ENCODE results near the gene SLC41A2. TPM values are rescaled to one million over a fixed set of nuclear protein-coding genes. Genes with fewer than 3 reads are reported as not detected.
"Not testable (repeated sequence)": the region's sequence is repeated elsewhere in the genome, so short reads cannot be mapped to it uniquely, and the experiment has no call there.

SLC41A2 gene
- total RNA-seq, 6 experiments from 2014 or later, result 64.1 to 115 (median 99.2) TPM

- H3K27ac ChIP-seq, result peak overlapping the region; percentile 19 to 61 (median 34)
- H3K4me1 ChIP-seq, result peaks cover 0 to 59% (median 3%) of the 10 kb centered on the region in 4 donors
- DNase-seq (no peak), ATAC-seq (peak in 1 of 4 donors; percentile 11)
- no peaks in the 10 kb centered on the region for H3K9me3 ChIP-seq
- intact Hi-C loops (cut with DNase I), result no loop called here
- H3K36me3 ChIP-seq, result no peaks in the 10 kb centered on the region
- 69% methylated on average over 3 of the region's 3 CpGs for WGBS (ENCODE audit: insufficient coverage, low coverage, low lambda C conversion rate, missing lambda C conversion rate)
- TF ChIP-seq POLR2A (IDR thresholded peaks at IDR 0.05), result no peak
- TF ChIP-seq CTCF (IDR thresholded peaks at IDR 0.05), result no peak
- H3K4me3 ChIP-seq, result no peak overlapping the region
- no peaks in the 10 kb centered on the region for H3K27me3 ChIP-seq
Measured at GRCh38 chr12:104952816-104953215, 5.3 kb downstream of the SLC41A2 start.

GRCh38 chr12:104951759-104952509, 6.2 kb downstream of the SLC41A2 start:
- no peak overlapping the region for H3K4me3 ChIP-seq
- H3K36me3 ChIP-seq, result no peaks in the 10 kb centered on the region
- ATAC-seq (peak; percentile 47 to 69 (median 56)), DNase-seq (no peak)
- TF ChIP-seq POLR2A (IDR thresholded peaks at IDR 0.05) (no peak), CTCF (IDR thresholded peaks at IDR 0.05) (no peak)
- peak overlapping the region; percentile 19 to 61 (median 34) for H3K27ac ChIP-seq
- peaks cover 0 to 58% (median 3%) of the 10 kb centered on the region in 4 donors for H3K4me1 ChIP-seq
- intact Hi-C loops (cut with DNase I), result no loop called here
- no peaks in the 10 kb centered on the region for H3K9me3 ChIP-seq
- 37% methylated on average over 5 of the region's 5 CpGs for WGBS (ENCODE audit: insufficient coverage, low coverage, low lambda C conversion rate, missing lambda C conversion rate)
- H3K27me3 ChIP-seq, result no peaks in the 10 kb centered on the region

GRCh38 chr12:104948716-104949115, 9.4 kb downstream of the SLC41A2 start:
- H3K27ac ChIP-seq, result peak overlapping the region in 2 of 3 donors; percentile 27 to 64
- peaks cover 0 to 60% (median 5%) of the 10 kb centered on the region in 4 donors for H3K4me1 ChIP-seq
- H3K36me3 ChIP-seq; H3K27me3 ChIP-seq; H3K9me3 ChIP-seq; intact Hi-C loops (cut with DNase I); H3K4me3 ChIP-seq; DNase-seq: not testable (repeated sequence)
- ATAC-seq, result peak in 2 of 4 donors; percentile 4 to 10
- WGBS (ENCODE audit: insufficient coverage, low coverage, low lambda C conversion rate, missing lambda C conversion rate), result 25% methylated on average over 4 of the region's 4 CpGs

GRCh38 chr12:104944252-104944651, 13.8 kb downstream of the SLC41A2 start:
- 45% methylated on average over 3 of the region's 3 CpGs for WGBS (ENCODE audit: insufficient coverage, low coverage, low lambda C conversion rate, missing lambda C conversion rate)
- Histone ChIP-seq H3K27me3 (no peaks in the 10 kb centered on the region), H3K27ac (peak overlapping the region; percentile 75 to 91 (median 81)), H3K4me3 (no peak overlapping the region), H3K9me3 (no peaks in the 10 kb centered on the region), H3K36me3 (no peaks in the 10 kb centered on the region), H3K4me1 (peaks cover 0 to 73% (median 20%) of the 10 kb centered on the region in 4 donors)
- ATAC-seq (peak; percentile 81 to 93 (median 87)), DNase-seq (peak; percentile 30 to 86 (median 77))
- peak; percentile 64 for TF ChIP-seq POLR2A (IDR thresholded peaks at IDR 0.05)
- TF ChIP-seq CTCF (IDR thresholded peaks at IDR 0.05), result no peak
- intact Hi-C loops (cut with DNase I), result no loop called here

GRCh38 chr12:104943401-104943800, 14.7 kb downstream of the SLC41A2 start:
- H3K9me3 ChIP-seq; H3K4me3 ChIP-seq; DNase-seq; H3K27me3 ChIP-seq; intact Hi-C loops (cut with DNase I); ATAC-seq; H3K36me3 ChIP-seq: not testable (repeated sequence)
- H3K4me1 ChIP-seq, result peaks cover 0 to 73% (median 24%) of the 10 kb centered on the region in 4 donors
- 44% methylated on average over 6 of the region's 8 CpGs for WGBS (ENCODE audit: insufficient coverage, low coverage, low lambda C conversion rate, missing lambda C conversion rate)
- H3K27ac ChIP-seq, result peak overlapping the region in 2 of 3 donors; percentile 81 to 91
